Type B pancreatic cell (in vitro differentiated cells): ENCODE measurements around the gene PKM. TPM values are rescaled to one million over a fixed set of nuclear protein-coding genes. Genes with fewer than 3 reads are reported as not detected.
A peak's percentile ranks its signal among the peaks of the same experiment; 100 is the strongest.

ENCODE experiments used
- DNase-seq: peaks from one replicate; pipeline ENCODE4 v3.0.0; 2021; ENCODE audit warnings: mixed read lengths; ENCODE audit not compliant: unreplicated experiment; ENCODE audit errors: extremely low spot score
- H3K27ac Mint-ChIP-seq: 2 replicates; pipeline ENCODE4 v1.8.0; 2021; ENCODE audit warnings: mild to moderate bottlenecking, mixed read lengths
- H3K27me3 Mint-ChIP-seq: 2 replicates; pipeline ENCODE4 v1.8.0; 2021; ENCODE audit warnings: mixed read lengths
- H3K36me3 Mint-ChIP-seq: 2 replicates; pipeline ENCODE4 v1.8.0; 2021; ENCODE audit warnings: mixed read lengths
- H3K4me1 Mint-ChIP-seq: one replicate; pipeline ENCODE4 v1.8.0; 2021; ENCODE audit warnings: mixed read lengths; ENCODE audit not compliant: unreplicated experiment
- H3K4me3 Mint-ChIP-seq: 2 replicates; pipeline ENCODE4 v1.8.0; 2021; ENCODE audit warnings: mild to moderate bottlenecking, mixed read lengths
- H3K9me3 Mint-ChIP-seq: 2 replicates; pipeline ENCODE4 v1.8.0; 2021; ENCODE audit warnings: mixed read lengths
- CTCF ChIP-seq: fragments of 200-600 bp; sonication (generic); conservative IDR thresholded peaks from 2 replicates; pipeline ENCODE4 v1.5.0; 2021; ENCODE audit warnings: antibody characterized with exemption, mild to moderate bottlenecking
- total RNA-seq: library from RNA; stranded (reverse); gene quantifications from 2 replicates; pipeline ENCODE4 v1.2.1, GENCODE V29; 2021; ENCODE audit warnings: low replicate concordance

PKM gene
- total RNA-seq, 1 donor from 2014 or later: 663 TPM

- no peak for DNase-seq
- no peaks in the 10 kb centered on the region for H3K36me3 Mint-ChIP-seq
- H3K9me3 Mint-ChIP-seq: no peaks in the 10 kb centered on the region
- peak overlapping the region; percentile 80 for H3K27ac Mint-ChIP-seq
- peak overlapping the region; percentile 77 for H3K4me3 Mint-ChIP-seq
- peaks cover 12% of the 10 kb centered on the region for H3K27me3 Mint-ChIP-seq
- TF ChIP-seq CTCF: no peak
- H3K4me1 Mint-ChIP-seq: peaks cover 14% of the 10 kb centered on the region
Measured at GRCh38 chr15:72183781-72184164, 47.2 kb downstream of the PKM start.

- TF ChIP-seq CTCF: no peak
- H3K4me1 Mint-ChIP-seq: peaks cover 14% of the 10 kb centered on the region
- peak overlapping the region; percentile 61 for H3K4me3 Mint-ChIP-seq
- DNase-seq: no peak
- H3K36me3 Mint-ChIP-seq: no peaks in the 10 kb centered on the region
- peak overlapping the region; percentile 49 for H3K27ac Mint-ChIP-seq
- peaks cover 12% of the 10 kb centered on the region for H3K27me3 Mint-ChIP-seq
- no peaks in the 10 kb centered on the region for H3K9me3 Mint-ChIP-seq
Measured at GRCh38 chr15:72182673-72183072, 48.3 kb downstream of the PKM start.

- H3K27me3 Mint-ChIP-seq: peaks cover 12% of the 10 kb centered on the region
- H3K9me3 Mint-ChIP-seq: no peaks in the 10 kb centered on the region
- H3K4me3 Mint-ChIP-seq: peak overlapping the region; percentile 61
- H3K4me1 Mint-ChIP-seq: peaks cover 18% of the 10 kb centered on the region
- H3K36me3 Mint-ChIP-seq: no peaks in the 10 kb centered on the region
- peak overlapping the region; percentile 49 for H3K27ac Mint-ChIP-seq
- TF ChIP-seq CTCF: no peak
- no peak for DNase-seq
Measured at GRCh38 chr15:72182244-72182643, 48.7 kb downstream of the PKM start.

GRCh38 chr15:72180761-72181324, 50.1 kb downstream of the PKM start:
- Mint-ChIP-seq H3K36me3 (no peaks in the 10 kb centered on the region), H3K4me1 (peaks cover 18% of the 10 kb centered on the region), H3K27ac (peak overlapping the region; percentile 17), H3K9me3 (no peaks in the 10 kb centered on the region), H3K27me3 (peaks cover 12% of the 10 kb centered on the region), H3K4me3 (peak overlapping the region; percentile 3)
- no peak for DNase-seq
- TF ChIP-seq CTCF: no peak

GRCh38 chr15:72179950-72180581, 50.9 kb downstream of the PKM start:
- Mint-ChIP-seq H3K9me3 (no peaks in the 10 kb centered on the region), H3K4me1 (peaks cover 24% of the 10 kb centered on the region), H3K27ac (no peak overlapping the region), H3K36me3 (no peaks in the 10 kb centered on the region), H3K4me3 (no peak overlapping the region), H3K27me3 (peaks cover 16% of the 10 kb centered on the region)
- TF ChIP-seq CTCF: no peak
- no peak for DNase-seq
